ENCODE results near the gene MBD3L5. TPM values are rescaled to one million over a fixed set of nuclear protein-coding genes. Genes with fewer than 3 reads are reported as not detected.
A peak's percentile ranks its signal among the peaks of the same experiment; 100 is the strongest.

Gene MBD3L5
- total RNA-seq, 2 donors from 2014 or later: not detected

DNA sequence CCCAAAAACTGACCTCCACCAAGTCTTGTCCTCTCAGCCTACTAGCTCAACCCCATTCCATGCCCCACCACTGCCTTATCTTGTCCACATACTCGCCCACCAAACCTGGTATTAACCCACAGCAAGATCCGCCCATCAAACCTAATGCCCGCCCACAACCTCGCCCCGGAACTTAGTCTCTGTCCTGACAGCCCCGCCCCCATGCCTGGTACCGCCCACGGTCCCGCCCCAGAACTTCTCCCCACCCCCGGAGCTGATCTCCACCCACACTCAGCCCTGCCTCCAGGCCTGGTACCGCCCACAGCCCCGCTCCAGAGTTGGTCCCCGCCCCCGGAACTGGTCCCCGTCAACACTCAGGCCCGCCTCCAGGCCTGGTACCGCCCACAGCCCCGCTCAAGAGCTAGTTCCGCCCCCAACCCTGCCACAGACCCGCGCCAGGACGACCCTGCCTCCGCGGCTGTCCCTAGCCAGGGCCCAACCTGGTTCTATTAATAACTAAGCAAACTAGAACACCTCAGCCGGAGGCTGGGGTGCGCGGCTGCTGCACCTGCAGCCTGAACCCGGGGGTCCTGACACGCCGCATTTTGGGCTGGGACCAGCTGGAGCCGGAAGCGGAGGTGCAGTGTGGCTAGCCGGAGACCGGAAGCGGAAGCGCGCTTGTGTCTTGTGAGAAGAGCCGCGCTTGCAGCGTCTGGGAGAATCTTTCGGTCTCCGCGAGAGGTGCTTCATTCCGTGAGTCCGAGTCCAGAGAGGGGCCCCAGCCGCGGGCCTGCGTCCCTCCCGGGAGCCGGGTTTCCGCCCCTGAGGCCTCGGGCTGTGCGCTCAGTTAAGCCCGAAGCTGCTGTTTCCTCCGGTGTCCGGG lies 38.9 kb downstream of the MBD3L5 start, which contains the start of gene ZNF557:
Gene ZNF557 (plus strand): TSS at position 662 of the 862 bp plus-strand sequence. CDS start 5,372 bp downstream, outside the sequence.
- Histone ChIP-seq H3K9me3 (no peaks in the 10 kb centered on the region), H3K36me3 (peaks cover 24% of the 10 kb centered on the region), H3K4me3 (peak within 1 kb of the TSS; percentile 81), H3K27me3 (replicated peaks; ENCODE audit: insufficient read depth) (no peaks in the 10 kb centered on the region), H3K27ac (peak within 1 kb of the TSS; percentile 57 to 77), H3K4me1 (ENCODE audit: control insufficient read depth in 1 of 2, low read depth in 2 of 2) (peaks cover 4 to 11% of the 10 kb centered on the region in 2 donors)
- DNase-seq (ENCODE audit: low spot score) (peak; percentile 98), ATAC-seq (ENCODE audit: insufficient number of reproducible peaks, low FRiP score, low read depth) (peak; percentile 96)
- TF ChIP-seq, protein P1, sequence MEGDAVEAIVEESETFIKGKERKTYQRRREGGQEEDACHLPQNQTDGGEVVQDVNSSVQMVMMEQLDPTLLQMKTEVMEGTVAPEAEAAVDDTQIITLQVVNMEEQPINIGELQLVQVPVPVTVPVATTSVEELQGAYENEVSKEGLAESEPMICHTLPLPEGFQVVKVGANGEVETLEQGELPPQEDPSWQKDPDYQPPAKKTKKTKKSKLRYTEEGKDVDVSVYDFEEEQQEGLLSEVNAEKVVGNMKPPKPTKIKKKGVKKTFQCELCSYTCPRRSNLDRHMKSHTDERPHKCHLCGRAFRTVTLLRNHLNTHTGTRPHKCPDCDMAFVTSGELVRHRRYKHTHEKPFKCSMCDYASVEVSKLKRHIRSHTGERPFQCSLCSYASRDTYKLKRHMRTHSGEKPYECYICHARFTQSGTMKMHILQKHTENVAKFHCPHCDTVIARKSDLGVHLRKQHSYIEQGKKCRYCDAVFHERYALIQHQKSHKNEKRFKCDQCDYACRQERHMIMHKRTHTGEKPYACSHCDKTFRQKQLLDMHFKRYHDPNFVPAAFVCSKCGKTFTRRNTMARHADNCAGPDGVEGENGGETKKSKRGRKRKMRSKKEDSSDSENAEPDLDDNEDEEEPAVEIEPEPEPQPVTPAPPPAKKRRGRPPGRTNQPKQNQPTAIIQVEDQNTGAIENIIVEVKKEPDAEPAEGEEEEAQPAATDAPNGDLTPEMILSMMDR (IDR thresholded peaks at IDR 0.05): no peak

DNA sequence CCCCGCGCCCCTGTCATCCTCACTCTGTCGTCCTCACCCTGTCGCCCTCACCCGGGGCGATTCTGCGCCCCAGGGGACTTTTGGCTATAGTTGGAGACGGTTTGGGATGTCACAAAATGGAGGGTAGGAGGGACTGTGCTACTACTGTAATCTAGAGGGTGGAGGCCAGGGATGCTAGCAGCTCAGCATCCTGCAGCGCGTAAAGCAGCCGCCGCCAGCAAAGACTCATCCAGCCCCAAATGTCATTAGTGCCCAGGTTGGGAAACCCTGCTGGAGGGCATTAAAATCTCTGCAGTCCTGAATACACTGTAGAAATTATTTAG lies 39.5 kb downstream of the MBD3L5 start:
- no peaks in the 10 kb centered on the region for H3K27me3 ChIP-seq (replicated peaks; ENCODE audit: insufficient read depth)
- peaks cover 4 to 11% of the 10 kb centered on the region in 2 donors for H3K4me1 ChIP-seq (ENCODE audit: control insufficient read depth in 1 of 2, low read depth in 2 of 2)
- no peak for DNase-seq (ENCODE audit: low spot score)
- TF ChIP-seq, protein P1 (IDR thresholded peaks at IDR 0.05): no peak
- no peak for ATAC-seq (ENCODE audit: insufficient number of reproducible peaks, low FRiP score, low read depth)
- H3K4me3 ChIP-seq: peak overlapping the region; percentile 81
- H3K27ac ChIP-seq: peak overlapping the region; percentile 57 to 77
- H3K9me3 ChIP-seq: no peaks in the 10 kb centered on the region
- H3K36me3 ChIP-seq: peaks cover 28% of the 10 kb centered on the region

DNA sequence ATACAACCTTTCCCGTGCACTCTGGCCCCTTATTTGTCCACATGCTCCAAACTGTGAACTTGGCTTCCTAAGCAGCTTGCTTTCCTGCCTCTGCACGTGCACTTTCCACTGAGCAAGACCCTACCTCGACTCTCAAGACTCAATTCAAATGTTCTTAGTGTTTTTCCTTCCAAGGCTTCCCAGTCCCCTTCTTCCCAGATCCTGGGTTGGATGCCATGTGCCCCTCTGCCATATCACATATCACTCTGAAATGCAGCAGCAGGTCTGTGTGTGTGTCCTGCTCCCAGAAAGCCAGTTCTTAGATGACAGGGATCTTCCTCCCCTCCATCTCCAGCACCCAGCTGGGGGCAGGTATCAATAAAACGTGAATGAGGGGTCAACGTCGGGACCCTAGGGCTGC lies 42.2 kb downstream of the MBD3L5 start:
- peaks cover 4 to 11% of the 10 kb centered on the region in 2 donors for H3K4me1 ChIP-seq (ENCODE audit: control insufficient read depth in 1 of 2, low read depth in 2 of 2)
- H3K27ac ChIP-seq: no peak overlapping the region
- no peak for DNase-seq (ENCODE audit: low spot score)
- no peaks in the 10 kb centered on the region for H3K27me3 ChIP-seq (replicated peaks; ENCODE audit: insufficient read depth)
- no peak for ATAC-seq (ENCODE audit: insufficient number of reproducible peaks, low FRiP score, low read depth)
- peaks cover 55% of the 10 kb centered on the region for H3K36me3 ChIP-seq
- peaks cover 22% of the 10 kb centered on the region for H3K9me3 ChIP-seq
- TF ChIP-seq, protein P1 (IDR thresholded peaks at IDR 0.05): no peak
- no peak overlapping the region for H3K4me3 ChIP-seq

DNA sequence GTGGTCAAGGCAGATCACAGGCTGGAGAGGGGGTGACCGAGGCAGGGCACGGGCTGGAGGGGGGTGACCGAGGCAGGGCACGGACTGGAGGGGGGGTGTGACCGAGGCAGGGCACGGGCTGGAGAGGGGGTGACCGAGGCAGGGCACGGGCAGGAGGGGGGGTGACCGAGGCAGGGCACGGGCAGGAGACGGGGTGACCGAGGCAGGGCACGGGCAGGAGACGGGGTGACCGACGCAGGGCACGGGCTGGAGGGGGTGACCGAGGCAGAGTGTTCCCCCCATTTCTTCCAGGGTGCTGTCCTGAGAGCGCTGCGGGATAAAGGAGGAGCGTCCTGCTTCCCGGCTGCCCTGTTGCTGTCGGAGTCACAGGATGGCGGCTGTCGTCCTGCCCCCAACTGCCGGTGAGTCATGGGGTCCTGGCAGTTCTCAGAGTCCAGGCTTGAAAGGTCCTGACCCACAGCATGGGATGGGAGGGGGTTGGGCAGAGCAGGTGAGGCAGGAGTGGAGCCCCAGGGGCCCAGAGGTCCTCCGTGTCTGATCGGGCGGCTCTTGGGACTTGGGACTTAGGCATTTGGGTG lies 44.4 kb downstream of the MBD3L5 start:
- peaks cover 77% of the 10 kb centered on the region for H3K36me3 ChIP-seq
- H3K27me3 ChIP-seq (replicated peaks; ENCODE audit: insufficient read depth): no peaks in the 10 kb centered on the region
- H3K4me3 ChIP-seq: no peak overlapping the region
- ATAC-seq (ENCODE audit: insufficient number of reproducible peaks, low FRiP score, low read depth): no peak
- no peak overlapping the region for H3K27ac ChIP-seq
- H3K9me3 ChIP-seq: peaks cover 44% of the 10 kb centered on the region
- peaks cover 4 to 11% of the 10 kb centered on the region in 2 donors for H3K4me1 ChIP-seq (ENCODE audit: control insufficient read depth in 1 of 2, low read depth in 2 of 2)
- TF ChIP-seq, protein P1 (IDR thresholded peaks at IDR 0.05): no peak
- DNase-seq (ENCODE audit: low spot score): no peak

DNA sequence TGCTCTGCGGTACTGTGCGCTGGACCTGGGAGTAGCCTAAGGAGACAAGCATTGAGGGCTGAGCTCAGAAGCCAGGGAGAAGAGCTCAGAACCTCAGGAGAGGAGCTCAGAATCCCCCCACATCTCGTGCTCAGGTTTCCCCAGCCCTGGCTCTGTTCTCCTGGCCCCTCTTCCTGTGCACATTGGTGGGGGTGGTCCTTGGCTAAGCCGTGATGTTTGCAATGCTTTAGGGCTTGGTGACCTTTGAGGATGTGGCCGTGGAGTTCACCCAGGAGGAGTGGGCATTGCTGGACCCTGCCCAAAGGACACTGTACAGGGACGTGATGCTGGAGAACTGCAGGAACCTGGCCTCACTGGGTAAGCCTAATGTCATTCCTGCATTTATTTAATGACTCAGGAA lies 45.8 kb downstream of the MBD3L5 start:
- H3K9me3 ChIP-seq: peaks cover 58% of the 10 kb centered on the region
- TF ChIP-seq, protein P1 (IDR thresholded peaks at IDR 0.05): no peak
- ATAC-seq (ENCODE audit: insufficient number of reproducible peaks, low FRiP score, low read depth): no peak
- no peak for DNase-seq (ENCODE audit: low spot score)
- no peak overlapping the region for H3K4me3 ChIP-seq
- H3K27ac ChIP-seq: no peak overlapping the region
- H3K4me1 ChIP-seq (ENCODE audit: control insufficient read depth in 1 of 2, low read depth in 2 of 2): no peaks in the 10 kb centered on the region
- H3K36me3 ChIP-seq: peaks cover 90% of the 10 kb centered on the region
- no peaks in the 10 kb centered on the region for H3K27me3 ChIP-seq (replicated peaks; ENCODE audit: insufficient read depth)

Measured in thoracic aorta (tissue), 2 donors.